Raji (cell line): ENCODE measurements around the gene UNC5C.

Experiments
- POLR2A ChIP-seq: IDR thresholded peaks from 2 replicates; pipeline ENCODE4 v1.6.1; 2011; ENCODE audit warnings: low read depth, low read length, control low read depth; ENCODE audit not compliant: insufficient read depth

Gene UNC5C

DNA sequence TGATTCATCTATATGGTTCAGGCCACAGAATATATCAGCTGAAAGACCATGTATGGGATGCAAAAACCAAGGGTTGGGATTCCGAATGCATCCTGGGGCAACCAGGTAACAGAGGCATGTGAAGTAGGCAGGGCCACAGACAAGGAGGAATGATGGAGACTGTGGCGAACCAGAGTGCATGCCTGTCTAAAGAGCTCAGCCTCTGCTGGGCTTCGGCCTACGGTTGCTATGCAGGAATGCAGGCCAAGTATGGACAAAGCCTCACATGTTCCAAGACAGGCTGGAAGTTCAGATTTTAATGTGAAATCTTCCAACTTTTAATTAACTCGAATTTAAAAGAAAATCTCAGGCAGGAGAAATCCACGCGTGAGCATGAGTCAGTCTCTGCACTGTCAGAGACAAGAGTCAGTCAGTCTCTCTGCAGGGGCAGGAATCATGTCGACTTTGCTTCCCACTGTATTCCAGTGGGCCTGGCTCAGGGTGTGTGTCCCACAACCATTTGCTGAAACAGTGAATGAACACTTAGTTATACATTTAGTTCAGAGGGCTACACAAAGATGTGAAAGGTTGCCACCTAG, 344.4 kb downstream of the UNC5C start:
- TF ChIP-seq POLR2A, result no peak

DNA sequence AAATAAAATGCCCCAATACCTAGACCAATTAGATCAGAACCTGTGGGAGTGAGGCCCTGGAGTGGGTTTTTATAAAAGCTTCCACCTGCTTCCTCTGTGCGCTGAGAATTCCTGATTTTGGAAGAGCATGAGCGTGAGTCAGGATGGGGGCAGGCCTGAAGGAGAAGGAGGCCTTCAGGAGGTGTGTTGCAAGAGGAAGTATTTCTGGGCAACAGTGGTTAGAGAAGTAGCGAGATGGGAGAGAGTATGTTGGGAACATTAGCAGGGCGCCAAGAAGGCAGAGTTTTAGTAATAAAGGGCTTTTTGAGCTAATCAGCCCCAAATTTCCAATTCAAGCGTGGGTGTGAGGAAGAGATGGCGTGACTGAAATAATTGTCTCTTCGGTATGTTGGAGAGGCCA, 349.8 kb downstream of the UNC5C start:
- no peak for TF ChIP-seq POLR2A

DNA sequence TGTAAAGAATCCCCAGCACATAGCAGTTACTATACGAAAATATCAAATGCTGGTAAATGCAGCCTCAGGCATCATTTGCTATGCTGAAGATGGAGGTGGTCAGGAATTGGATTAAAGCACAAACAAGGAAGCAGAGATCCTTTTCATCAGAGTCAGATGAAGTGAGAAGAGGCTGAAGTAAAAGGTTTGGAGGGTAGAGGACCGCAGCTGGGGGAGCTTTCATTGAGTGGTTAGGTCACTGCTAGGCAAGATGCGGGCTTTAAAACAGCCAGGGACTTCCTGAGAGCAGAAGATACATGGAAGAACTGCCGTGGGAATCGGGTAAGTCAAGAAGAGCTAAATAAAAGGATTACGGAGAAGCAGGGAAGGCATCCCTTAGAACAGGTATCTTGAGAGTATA, 351.4 kb downstream of the UNC5C start:
- no peak for TF ChIP-seq POLR2A

DNA sequence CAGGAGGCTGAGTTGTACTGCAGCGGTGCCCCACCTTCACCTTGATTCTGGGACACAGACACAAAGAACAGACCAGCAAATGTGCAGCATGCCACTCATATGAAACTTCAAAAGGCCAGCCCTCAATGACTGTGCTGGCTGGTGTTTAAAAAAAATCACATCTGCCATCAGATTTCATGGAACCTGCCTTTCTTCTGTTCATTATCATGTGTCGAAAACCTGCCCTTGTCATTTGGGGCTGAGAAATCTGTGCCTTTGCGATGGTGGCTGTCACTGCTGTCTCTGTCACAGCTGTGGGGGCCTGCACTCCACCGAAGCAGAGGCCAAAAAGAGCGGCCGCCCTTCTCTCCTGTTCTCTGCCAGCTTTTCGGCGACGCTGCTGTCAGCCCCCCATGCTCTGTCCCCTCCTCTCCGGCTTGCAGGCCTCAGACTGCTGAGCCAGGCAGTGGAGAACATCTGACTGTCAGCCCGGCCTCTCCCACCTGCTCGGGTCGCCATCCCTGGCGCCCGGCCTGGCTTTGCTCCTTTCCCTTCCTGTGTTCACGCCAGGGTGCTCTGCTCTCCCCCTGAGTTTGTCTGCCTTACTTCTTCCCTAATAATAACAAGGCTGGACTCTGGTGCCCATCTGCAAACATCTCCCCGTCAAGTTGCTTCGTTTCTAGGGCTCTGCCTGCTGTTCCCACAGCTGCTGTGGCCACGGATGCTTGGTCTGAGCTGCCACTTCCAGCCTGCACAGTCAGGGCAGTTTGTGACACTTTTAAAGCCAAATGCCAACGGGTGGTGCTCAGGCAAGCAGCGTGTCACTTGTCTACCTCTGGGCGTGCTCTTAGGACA, 355.2 kb downstream of the UNC5C start:
- peak; percentile 30; the same call in 1 of the 2 replicates for TF ChIP-seq POLR2A

DNA sequence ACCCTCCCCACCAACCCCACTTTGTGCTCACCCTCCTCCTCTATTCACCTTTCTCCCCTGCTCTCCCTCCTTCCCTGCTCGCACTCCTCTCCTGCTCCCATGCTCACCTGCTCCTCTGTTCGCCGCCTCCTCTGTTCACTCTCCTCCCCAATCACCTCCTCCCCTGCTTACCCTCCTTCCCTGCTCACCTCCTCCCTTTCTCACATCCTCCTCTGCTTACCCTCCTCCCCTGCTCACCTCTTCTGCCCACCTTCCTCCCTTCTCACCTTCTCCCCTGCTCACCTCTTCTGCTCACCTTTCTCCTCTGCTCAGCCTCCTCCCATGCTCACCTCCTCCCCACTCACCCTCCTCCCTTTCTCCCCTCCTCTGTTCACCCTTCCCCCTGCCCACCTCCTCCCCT, 357.2 kb downstream of the UNC5C start:
- no peak for TF ChIP-seq POLR2A

DNA sequence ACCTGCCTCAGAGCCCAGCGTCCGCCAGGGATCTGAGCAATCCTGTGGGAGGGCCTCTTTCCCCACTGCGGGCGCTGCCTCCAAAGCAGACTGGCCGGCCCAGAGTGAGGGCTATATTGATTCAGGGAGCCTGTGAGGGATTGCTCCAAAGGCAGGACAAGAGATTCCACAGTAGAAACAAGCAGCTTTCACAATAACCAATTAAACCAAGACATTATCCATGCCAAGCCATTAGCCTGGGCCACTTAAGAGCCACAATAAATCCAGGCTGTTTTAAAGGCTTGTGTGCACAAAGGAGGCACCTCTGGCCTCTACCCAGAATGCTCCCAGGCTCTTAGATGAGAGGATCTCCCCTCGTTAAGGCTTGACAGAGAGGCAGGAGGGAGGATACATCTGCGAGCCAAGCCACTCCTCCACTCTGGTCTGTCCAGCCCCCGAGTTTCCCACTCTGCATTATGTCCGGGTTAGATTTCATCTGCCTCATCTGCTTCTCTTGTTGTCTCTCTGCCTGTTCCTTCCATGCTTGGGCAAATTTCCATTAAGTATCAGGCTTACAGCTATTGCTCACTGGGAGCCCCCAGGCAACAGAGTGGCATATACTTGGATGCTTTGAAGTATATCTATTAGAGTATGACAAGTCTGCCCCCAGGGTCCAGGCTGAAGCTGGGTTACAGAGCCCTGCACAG, 357.9 kb downstream of the UNC5C start:
- TF ChIP-seq POLR2A, result 0 out of 2 replicates have a peak, but pooled peaks have one; percentile 21

DNA sequence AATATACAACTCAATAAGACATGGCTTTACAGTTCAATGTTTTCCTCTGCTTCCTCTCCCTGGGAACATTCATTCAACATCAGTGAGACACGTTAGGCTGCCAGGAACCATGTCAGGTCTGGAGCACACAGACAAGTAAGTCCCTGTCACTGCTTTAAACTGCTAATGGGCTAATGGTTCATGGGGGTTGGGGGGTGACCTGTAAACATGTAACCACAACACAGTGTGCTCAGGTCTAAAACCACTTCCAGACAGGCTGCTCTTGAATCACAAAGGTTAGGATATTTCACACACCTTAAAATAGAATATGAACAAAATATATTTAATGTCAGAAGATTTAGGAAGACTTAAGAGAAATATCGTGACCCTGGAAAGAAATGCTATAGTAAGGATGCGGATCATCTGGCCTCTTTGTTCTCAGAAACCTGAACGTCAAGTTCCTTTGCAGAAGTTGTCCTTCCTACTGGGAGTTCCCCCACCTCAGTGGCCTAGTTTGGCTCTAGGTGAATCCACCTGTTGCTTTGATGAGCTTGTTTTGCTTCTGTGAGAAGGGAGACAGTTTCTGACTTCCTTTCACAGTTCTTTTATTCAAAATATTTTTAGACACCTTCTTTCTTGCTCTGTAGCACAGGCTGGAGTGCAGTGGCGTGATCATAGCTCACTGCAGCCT, 359.9 kb downstream of the UNC5C start:
- TF ChIP-seq POLR2A, result peak; percentile 43; the same call in 1 of the 2 replicates

DNA sequence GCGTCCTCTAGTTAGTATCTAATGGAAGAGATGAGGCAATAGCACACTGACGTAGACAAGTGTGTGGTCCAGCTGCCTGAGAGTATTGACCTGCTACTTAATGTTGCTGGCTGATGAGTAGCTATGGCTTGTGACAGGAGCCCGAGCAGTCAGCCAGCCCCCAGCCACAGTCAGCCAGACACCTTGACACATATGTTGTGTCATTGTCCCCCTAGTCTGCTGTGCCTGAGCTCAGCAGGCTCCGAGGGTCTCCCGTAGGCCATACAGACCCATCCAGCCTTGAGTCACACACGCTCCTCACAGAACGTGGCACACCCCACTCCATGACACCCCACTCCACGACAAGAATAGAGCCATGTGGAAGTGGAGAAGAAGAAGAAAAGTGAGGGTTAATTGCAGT, 362.1 kb downstream of the UNC5C start:
- no peak for TF ChIP-seq POLR2A

DNA sequence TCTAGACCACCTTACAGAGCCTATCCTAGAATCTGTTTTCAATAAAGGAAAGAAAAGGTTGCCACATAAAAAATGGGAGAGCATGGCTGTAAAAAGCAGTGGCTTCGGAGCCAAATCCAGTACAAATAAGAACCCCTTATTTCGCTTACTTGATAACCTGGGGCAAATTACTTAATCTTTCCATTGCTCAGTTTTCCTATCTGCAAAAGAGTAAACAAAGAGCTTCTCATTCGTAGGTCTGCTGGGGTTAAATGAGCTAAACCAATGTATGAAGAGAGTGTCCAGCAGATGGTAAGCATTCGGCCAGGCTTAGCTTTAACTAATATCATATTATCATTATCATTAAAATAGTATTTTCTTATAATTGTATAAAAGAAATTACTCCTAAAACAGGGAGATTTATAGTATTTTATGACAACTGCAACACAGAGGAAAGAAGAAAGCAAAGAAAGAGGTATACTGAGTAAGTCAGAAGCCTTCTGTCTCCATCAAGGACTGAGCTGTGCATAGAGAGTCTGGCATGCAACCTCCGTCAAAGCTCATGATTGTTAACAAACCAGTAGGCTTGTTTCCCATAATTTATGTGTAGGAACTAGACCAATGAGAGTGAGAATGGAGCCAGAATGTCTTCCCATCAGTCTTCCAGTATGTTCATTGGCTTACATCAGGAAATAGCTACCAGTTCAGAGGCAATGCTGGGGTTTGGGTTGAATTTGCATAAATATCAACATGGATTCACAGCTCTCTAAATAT, 364.9 kb downstream of the UNC5C start:
- no peak for TF ChIP-seq POLR2A

DNA sequence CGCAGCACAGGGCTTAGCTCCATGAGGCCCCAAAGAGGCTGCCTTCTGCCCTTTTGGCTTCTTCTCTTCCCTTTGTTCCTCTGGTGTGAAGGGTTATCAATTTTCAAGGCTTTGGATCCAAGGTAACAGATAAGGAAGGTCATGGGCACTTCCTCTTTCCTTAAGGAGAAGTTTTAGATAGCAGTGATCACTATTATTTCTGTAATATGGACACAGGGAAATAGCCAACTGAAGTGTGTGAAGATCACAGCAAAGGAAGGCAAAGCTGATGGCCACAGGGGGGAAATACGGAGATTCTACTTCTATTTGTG, 366.8 kb downstream of the UNC5C start:
- TF ChIP-seq POLR2A, result no peak

DNA sequence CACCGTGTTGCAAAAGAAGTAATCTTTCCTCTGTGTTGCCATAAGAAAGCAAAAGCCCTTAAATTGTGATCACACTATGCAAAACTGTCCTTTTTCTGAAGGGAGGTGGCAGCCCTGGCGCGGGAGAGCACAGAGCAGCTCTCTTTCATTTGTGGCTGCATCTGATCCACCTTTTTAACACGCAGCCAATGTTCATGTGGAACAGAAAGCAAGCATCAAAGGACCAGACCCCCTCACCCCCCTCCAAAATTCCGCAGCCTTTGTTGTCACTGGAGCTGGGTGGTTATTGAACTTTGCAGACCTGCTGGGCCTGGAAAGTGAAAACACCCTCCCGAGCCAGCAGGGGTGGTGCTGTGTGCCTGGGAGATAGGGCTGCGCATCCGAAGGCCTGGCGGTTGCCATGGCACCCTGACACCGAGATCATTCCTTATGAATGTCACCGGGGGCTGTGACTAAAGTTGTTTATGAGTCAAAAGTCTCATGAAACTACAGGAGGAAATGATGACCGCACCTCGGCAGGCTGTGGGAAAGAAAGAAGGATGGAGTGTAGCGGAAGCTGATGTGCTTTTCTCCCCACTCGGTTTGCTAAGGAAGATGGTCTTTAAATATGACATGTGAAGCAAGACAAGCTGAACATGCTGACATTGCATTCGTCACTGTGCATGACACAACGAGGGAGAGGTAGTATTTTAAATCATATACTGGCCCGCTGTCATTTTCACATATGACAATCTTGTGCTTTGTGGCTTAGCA, 367.4 kb downstream of the UNC5C start:
- TF ChIP-seq POLR2A, result no peak

DNA sequence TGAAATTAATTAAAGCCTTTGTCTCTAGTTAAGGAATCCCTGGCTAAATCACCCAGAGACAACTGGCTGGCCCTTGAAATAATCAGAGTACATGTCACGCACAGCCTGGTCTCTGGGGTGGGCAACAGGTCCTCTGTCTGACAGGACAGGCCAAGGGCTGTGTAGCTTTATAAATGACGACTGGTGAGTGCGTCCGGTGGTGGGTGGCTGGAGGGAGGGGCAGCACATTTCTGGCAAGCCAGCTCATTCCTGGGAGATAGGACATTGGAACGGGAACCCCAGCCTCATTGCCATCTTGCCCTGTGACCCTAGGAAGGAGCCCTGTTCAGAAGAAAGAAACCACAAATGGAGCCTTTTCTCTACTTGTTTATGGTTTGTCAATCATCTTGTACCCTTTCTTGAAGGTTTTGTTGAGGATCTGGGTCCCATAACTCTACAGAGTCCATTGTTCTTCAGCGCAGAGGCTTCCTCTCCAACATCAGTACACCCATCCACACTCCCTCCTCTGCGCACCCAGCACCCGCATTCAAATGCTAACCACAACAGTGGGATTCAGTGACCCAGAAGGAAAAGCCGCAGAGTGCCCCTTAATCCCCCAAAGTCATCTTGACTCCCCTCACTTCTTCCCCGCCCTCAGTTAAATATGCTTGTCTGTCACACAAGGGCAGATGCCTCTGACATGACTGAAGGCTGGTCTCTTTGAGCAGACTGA, 368.1 kb downstream of the UNC5C start:
- TF ChIP-seq POLR2A, result no peak

DNA sequence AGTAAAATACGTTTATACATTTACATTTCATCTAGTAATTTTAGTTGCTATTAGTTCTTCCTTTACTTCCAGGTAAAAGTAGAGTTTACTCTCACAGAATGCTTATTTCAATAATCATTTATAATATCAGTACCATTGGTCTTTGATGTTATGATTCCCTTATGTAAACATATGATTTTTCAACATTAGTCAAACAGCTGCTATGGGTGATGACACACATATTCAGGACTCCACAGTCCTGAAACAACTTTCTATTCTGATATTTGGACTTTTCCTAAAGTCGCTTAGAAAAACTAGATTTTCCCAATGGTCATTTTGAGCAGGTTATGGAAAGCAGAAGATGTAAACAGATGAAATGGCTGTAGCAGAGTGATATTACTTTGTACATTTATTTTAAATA, 369.8 kb downstream of the UNC5C start:
- TF ChIP-seq POLR2A, result no peak

DNA sequence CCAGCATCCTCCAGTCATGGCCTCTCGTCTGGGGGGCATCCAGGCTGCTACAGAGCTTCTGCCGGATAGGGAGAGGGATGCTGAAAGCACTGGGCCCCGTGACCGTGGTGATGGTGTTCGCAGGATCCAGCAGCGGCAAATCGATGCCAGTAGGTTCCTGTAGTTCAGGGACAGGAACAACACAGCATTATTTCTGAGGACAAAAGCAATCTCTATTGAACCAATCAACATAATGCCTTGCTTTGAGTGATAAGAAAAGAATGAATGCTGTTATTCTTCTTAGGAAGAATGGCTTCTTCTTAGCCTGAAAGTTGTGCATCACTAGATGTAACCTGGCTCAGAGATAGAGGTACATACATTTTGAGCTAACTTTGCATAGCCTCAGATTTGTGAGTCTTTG, 378.6 kb downstream of the UNC5C start:
- no peak for TF ChIP-seq POLR2A
